Common myeloid progenitor, CD34-positive (primary cell): ENCODE data around the gene KRT35.

ENCODE experiments used
- CTCF ChIA-PET: fragments of 350-600 bp; sonication (Branson Sonifier 250); formaldehyde crosslinking; loops from one replicate; lab custom pipeline; 2021; ENCODE audit warnings: antibody characterized with exemption; lab: Charles Lee
- POLR2A ChIA-PET: fragments of 350-600 bp; sonication (Branson Sonifier 250); formaldehyde crosslinking; loops from one replicate; lab custom pipeline; 2021; ENCODE audit warnings: antibody characterized with exemption; lab: Charles Lee
- DNase-seq, 3 donors: peaks; one replicate each; pipeline versions ENCODE4 v3.0.0 to v3.0.0-alpha.2; 2013
- H3K27ac ChIP-seq, 2 experiments: 1 replicate in 1 of 2; 2 replicates in 1 of 2; pipeline ENCODE4 v1.7.0; 2013; ENCODE audit warnings: inconsistent platforms in 2 of 2, low read length in 2 of 2, mild to moderate bottlenecking in 2 of 2, low read depth in 1 of 2, moderate library complexity in 1 of 2; ENCODE audit not compliant: severe bottlenecking in 2 of 2, insufficient read depth in 1 of 2, poor library complexity in 1 of 2
- H3K27me3 ChIP-seq, 5 experiments: replicated peaks in 2 of 5; 1 replicate in 3 of 5; 2 replicates in 2 of 5; pipeline versions ENCODE4 v1.6.1 to v1.7.0; 2013; ENCODE audit warnings: low read length in 4 of 5, mild to moderate bottlenecking in 2 of 5, moderate library complexity in 2 of 5, inconsistent platforms in 1 of 5; ENCODE audit not compliant: insufficient read depth in 5 of 5, control insufficient read depth in 4 of 5
- H3K36me3 ChIP-seq, 4 experiments: 1 replicate in 2 of 4; 2 replicates in 2 of 4; pipeline versions ENCODE4 v1.6.1 to v1.7.0; 2013; ENCODE audit warnings: low read length in 3 of 4, control low read depth in 1 of 4, mild to moderate bottlenecking in 1 of 4; ENCODE audit not compliant: control insufficient read depth in 4 of 4, insufficient read depth in 4 of 4
- H3K4me1 ChIP-seq, 4 experiments: 1 replicate in 3 of 4; 2 replicates in 1 of 4; pipeline versions ENCODE4 v1.6.1 to v1.7.1; 2013; ENCODE audit warnings: low read length in 3 of 4, mild to moderate bottlenecking in 3 of 4, control low read depth in 1 of 4, inconsistent platforms in 1 of 4, moderate library complexity in 1 of 4; ENCODE audit not compliant: control insufficient read depth in 4 of 4, insufficient read depth in 4 of 4; ENCODE audit errors: control extremely low read depth in 1 of 4
- H3K4me3 ChIP-seq, 7 experiments: 1 replicate in 4 of 7; 2 replicates in 3 of 7; pipeline versions ENCODE4 v1.5.1 to v1.7.0; 2013; ENCODE audit warnings: mild to moderate bottlenecking in 7 of 7, low read length in 6 of 7, moderate library complexity in 6 of 7, inconsistent platforms in 2 of 7, low read depth in 2 of 7, control low read depth in 1 of 7; ENCODE audit not compliant: insufficient read depth in 4 of 7, control insufficient read depth in 1 of 7; ENCODE audit errors: extremely low read depth in 1 of 7
- H3K9me3 ChIP-seq, 5 experiments: 1 replicate in 4 of 5; 2 replicates in 1 of 5; pipeline versions ENCODE4 v1.6.1 to v1.7.1; 2013; ENCODE audit warnings: low read length in 4 of 5, mild to moderate bottlenecking in 2 of 5, inconsistent platforms in 1 of 5, low read depth in 1 of 5, moderate library complexity in 1 of 5; ENCODE audit not compliant: control insufficient read depth in 4 of 5, insufficient read depth in 2 of 5; ENCODE audit errors: control extremely low read depth in 1 of 5
- whole genome bisulfite sequencing: methylation state at CpG from one replicate; pipeline ENCODE4 v1.1.5; 2013; ENCODE audit not compliant: insufficient coverage; 5-methylcytosine and 5-hydroxymethylcytosine counted together

The KRT35 gene

GRCh38 chr17:41518789-41519449 lies 38.0 kb upstream of the KRT35 start, which contains the start of gene KRT15:
Gene KRT15 (minus strand): TSS chr17:41518890. CDS start chr17:41518827, 63 bp downstream.
- WGBS, result 98% methylated on average over 7 of the region's 8 CpGs
- DNase-seq, result no peak
- H3K36me3 ChIP-seq, result no peaks in the 10 kb centered on the region
- H3K9me3 ChIP-seq, result no peaks in the 10 kb centered on the region
- peaks cover 0 to 5% (median 2%) of the 10 kb centered on the region in 5 experiments for H3K27me3 ChIP-seq
- no peak within 1 kb of the TSS for H3K4me3 ChIP-seq
- ChIA-PET CTCF (interaction anchor here (1.3 kb wide), 1 partner anchor 666 kb away, joined by 3 read pairs; no protein-coding TSS in a partner anchor), POLR2A (no interaction called here)
- H3K4me1 ChIP-seq, result peaks cover 0 to 7% (median 0%) of the 10 kb centered on the region in 4 experiments
- no peak within 1 kb of the TSS for H3K27ac ChIP-seq

- H3K27ac ChIP-seq, result no peak overlapping the region
- H3K4me1 ChIP-seq, result peaks cover 0 to 7% (median under 1%) of the 10 kb centered on the region in 4 experiments
- H3K36me3 ChIP-seq, result no peaks in the 10 kb centered on the region
- POLR2A ChIA-PET, result no interaction called here
- no peaks in the 10 kb centered on the region for H3K9me3 ChIP-seq
- H3K4me3 ChIP-seq, result no peak overlapping the region
- DNase-seq, result no peak
- 95% methylated on average over 2 of the region's 3 CpGs for WGBS
- peaks cover 0 to 5% (median 0%) of the 10 kb centered on the region in 5 experiments for H3K27me3 ChIP-seq
- CTCF ChIA-PET, result interaction anchor here (1.3 kb wide), 1 partner anchor 665 kb away, joined by 3 read pairs; no protein-coding TSS in a partner anchor
These were observed 37.1 kb upstream of the KRT35 start for GRCh38 chr17:41518031-41518430.

- ChIA-PET POLR2A (no interaction called here), CTCF (no interaction called here)
- peaks cover 0 to 8% (median 6%) of the 10 kb centered on the region in 4 experiments for H3K4me1 ChIP-seq
- DNase-seq, result no peak
- no peak overlapping the region for H3K27ac ChIP-seq
- WGBS, result 95% methylated on average over 12 of the region's 14 CpGs
- H3K36me3 ChIP-seq, result no peaks in the 10 kb centered on the region
- no peak overlapping the region for H3K4me3 ChIP-seq
- H3K9me3 ChIP-seq, result no peaks in the 10 kb centered on the region
- H3K27me3 ChIP-seq, result peaks cover 0 to 5% (median 0%) of the 10 kb centered on the region in 5 experiments
These were observed 35.9 kb upstream of the KRT35 start for GRCh38 chr17:41516830-41517283.

GRCh38 chr17:41516147-41516829 lies 35.3 kb upstream of the KRT35 start:
- H3K9me3 ChIP-seq, result no peaks in the 10 kb centered on the region
- POLR2A ChIA-PET, result no interaction called here
- H3K27me3 ChIP-seq, result peaks cover 0 to 5% (median 0%) of the 10 kb centered on the region in 5 experiments
- CTCF ChIA-PET, result no interaction called here
- H3K4me1 ChIP-seq, result peaks cover 0 to 8% (median 4%) of the 10 kb centered on the region in 4 experiments
- no peak for DNase-seq
- 96% methylated on average over 11 of the region's 14 CpGs for WGBS
- no peaks in the 10 kb centered on the region for H3K36me3 ChIP-seq
- no peak overlapping the region for H3K4me3 ChIP-seq
- H3K27ac ChIP-seq, result no peak overlapping the region

GRCh38 chr17:41513168-41513547 lies 32.2 kb upstream of the KRT35 start:
- no peaks in the 10 kb centered on the region for H3K36me3 ChIP-seq
- no peak overlapping the region for H3K4me3 ChIP-seq
- CTCF ChIA-PET, result interaction anchor here (1.4 kb wide), 1 partner anchor 36 kb away, joined by 4 read pairs; no protein-coding TSS in a partner anchor
- no peak for DNase-seq
- H3K4me1 ChIP-seq, result peaks cover 0 to 8% (median 4%) of the 10 kb centered on the region in 4 experiments
- no peaks in the 10 kb centered on the region for H3K9me3 ChIP-seq
- WGBS, result 100% methylated on average over 2 of the region's 5 CpGs
- H3K27me3 ChIP-seq, result peaks cover 0 to 2% (median 0%) of the 10 kb centered on the region in 5 experiments
- no peak overlapping the region for H3K27ac ChIP-seq
- POLR2A ChIA-PET, result no interaction called here

- no peaks in the 10 kb centered on the region for H3K9me3 ChIP-seq
- peak in 2 of 3 donors; percentile 53 to 55 for DNase-seq
- CTCF ChIA-PET, result interaction anchor here (0.8 to 1.4 kb wide), 3 partner anchors 18 to 612 kb away, joined by 3 to 4 read pairs (median 3); no protein-coding TSS in a partner anchor
- no peaks in the 10 kb centered on the region for H3K36me3 ChIP-seq
- H3K27me3 ChIP-seq, result no peaks in the 10 kb centered on the region
- H3K4me1 ChIP-seq, result peaks cover 0 to 8% (median 4%) of the 10 kb centered on the region in 4 experiments
- WGBS, result 34% methylated on average over 4 of the region's 7 CpGs
- POLR2A ChIA-PET, result no interaction called here
- H3K27ac ChIP-seq, result no peak overlapping the region
- no peak overlapping the region for H3K4me3 ChIP-seq
These were observed 31.7 kb upstream of the KRT35 start for GRCh38 chr17:41512546-41513167.
